Activated CD4-positive, alpha-beta T cell treated with anti-CD3 and anti-CD28 coated beads, Interleukin-2, amount 50 U/mL, for 24 hours (primary cell): ENCODE measurements around the gene ADCY1.

Source experiments
- DNase-seq, 2 donors: peaks; one replicate each; pipeline ENCODE4 v3.0.0-alpha.2; 2020; ENCODE audit warnings: low read depth in 1 of 2, low spot score in 1 of 2

Gene ADCY1

DNA sequence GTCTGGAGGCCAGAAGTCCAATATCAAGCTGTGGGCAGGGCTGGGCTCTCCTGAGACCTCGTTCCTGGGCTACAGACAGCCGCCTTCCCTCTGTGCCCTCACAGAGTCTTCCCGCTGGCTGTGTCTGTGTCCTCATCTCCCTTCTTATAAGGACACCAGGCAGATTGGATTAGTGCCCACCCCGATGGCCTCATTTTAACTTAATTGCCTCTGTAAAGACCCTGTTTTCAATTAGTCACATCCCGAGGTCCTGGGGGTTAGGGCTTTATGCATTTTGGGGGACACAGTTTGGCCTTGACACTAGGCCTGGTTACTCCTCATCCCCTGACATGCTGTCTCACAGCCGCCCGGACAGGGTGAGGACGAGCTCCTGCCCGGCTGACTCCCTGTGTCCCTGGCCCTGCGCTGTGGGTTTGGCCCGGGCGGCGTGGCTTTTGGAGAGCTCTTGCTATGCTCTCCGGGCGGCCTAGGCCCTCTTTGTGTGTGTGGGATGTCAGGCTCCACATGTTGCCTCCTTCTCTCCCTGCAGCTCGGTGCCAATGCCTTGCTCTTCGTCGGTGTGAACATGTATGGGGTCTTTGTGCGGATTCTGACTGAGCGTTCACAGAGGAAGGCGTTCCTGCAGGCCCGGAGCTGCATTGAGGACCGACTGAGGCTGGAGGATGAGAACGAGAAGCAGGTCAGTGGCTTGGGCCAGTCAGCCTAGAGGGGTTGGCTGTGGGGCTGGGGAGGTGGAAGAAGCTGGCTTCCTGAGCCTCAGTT, 18.2 kb downstream of the ADCY1 start:
- no peak for DNase-seq

DNA sequence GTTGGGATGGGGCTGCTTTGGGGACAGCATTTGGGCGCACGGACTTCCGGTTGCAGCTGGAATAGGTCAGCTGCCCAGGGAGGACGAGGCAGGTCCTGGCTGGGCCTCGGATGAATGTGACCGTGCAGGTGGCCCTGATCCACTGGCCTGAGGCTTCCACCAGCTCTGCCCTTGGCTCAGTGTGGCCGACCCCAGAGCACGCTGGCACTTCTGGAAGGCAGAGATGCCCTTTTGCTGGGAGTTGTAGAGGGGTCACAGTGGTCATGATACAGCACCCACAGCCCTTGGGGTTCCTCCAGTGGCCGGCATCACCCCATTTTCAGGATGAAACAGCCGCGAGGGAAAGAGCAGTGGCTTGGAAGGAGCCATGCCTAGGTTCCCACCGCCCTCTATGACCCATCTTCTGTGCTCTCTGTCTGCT, 19.0 kb downstream of the ADCY1 start:
- DNase-seq: no peak

DNA sequence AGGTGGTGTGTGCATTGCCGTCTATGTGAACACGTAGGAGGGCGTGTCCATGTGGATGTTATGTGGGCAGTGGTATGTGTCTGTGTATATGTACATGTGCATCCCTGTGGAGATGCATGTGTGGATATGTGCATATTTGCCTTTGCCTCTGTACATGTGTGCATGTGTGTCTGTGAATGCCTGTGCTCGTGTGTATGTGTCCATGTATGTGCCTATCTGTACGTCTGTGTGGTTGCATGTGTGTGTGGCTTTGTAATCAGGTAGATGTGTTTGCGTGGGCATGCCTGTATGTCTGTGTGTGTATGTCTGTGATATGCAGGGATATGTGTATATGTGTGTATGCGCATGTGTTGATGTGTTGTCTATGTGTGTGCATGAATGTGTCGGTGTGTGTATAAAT, 19.7 kb downstream of the ADCY1 start:
- no peak for DNase-seq

DNA sequence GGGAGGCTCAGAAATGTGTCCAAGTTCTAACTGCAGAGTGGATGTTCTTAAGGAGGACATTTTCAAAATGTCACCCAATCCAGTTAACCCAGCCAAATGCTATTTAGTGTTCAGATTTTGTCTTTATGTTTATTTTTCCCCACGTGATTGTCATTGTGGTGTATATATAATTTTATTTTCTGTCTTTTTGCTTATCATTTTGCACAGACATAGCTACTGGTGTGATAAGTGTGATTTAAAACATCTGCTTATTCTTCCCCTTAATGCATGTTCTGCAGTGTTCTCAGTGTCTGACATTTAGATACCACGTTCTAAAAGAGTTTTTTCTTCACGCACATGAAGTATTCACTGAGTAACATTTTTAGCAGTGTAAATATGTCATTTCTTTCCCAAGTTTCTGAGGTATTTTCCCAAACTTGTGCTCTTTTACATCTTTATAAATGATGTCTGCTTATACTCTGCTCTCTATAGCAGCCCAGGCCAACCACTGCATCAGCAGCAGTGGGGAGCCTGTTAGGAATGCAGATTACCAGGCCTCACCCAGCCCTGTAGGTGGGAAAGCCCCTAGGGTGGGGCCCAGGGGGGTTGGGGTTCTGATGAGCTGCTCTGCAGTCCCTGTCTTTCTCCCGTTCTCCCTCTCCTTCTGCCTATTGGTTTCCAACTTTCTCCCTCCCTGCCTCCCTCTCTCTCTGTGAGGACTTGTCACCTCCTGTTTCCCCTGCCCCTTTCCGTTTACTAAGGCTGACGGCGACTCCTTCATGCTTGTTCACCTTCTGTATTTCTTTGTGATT, 20.8 kb downstream of the ADCY1 start:
- no peak for DNase-seq

DNA sequence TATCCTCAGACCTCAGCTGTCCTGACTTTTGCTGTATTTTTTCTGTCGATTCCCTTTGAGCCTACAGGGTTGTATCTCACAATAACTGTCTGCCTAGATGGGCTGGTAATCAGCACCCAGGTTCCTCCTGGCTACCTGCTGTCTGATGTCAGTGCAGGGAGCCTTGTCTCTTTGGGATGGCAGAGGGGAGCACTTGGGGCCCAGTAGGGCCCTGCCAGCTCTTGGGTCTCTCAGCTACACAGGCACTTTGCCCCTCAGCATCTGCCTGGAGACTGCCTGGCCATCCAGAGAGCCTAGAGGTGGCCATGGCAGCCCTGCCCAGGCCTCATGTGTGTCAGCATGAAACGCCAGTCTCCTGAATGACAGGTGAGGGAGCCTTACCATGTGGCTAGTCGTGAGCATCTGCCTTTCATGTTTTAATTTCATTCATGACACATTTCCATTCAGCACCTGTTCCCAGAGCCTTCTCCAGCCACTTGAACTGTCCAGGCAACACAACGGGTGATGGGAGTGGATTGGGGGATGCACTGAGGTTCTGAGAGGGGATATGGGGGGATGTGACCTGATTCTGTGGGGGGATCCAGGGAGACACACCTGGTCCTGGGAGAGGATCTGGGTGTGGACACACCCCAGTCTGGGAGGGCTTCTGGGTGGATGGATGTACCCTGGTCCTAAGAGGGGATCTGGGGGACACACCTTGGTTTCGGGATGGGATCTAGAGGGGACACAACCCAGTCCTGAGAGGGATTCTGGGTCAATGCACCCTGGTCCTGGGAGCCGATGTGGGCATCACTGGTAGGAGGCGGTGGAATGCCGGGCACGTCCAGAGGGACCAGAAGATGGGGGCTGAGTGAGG, 21.9 kb downstream of the ADCY1 start:
- DNase-seq: no peak

DNA sequence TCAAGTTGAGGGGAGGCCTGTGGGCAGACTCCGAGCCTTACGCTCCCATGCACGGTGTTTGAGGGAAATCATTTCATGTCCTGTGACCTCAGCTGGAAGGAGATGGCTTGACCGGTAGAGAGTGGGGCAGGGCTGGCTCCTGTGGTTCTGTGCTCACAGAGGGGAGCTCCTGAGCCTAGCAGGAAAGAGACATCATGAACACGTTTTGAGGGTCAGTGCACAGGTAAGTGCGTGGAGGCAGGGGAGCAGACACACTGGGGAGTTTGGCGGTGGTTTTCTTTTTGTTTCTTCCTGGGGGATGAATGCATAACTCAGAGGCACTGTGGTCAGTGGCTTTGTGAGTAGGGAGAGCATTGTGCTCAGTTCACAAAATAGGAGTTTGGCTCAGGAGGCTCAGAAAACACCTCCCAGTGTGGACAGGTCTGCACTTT, 22.5 kb downstream of the ADCY1 start:
- no peak for DNase-seq

DNA sequence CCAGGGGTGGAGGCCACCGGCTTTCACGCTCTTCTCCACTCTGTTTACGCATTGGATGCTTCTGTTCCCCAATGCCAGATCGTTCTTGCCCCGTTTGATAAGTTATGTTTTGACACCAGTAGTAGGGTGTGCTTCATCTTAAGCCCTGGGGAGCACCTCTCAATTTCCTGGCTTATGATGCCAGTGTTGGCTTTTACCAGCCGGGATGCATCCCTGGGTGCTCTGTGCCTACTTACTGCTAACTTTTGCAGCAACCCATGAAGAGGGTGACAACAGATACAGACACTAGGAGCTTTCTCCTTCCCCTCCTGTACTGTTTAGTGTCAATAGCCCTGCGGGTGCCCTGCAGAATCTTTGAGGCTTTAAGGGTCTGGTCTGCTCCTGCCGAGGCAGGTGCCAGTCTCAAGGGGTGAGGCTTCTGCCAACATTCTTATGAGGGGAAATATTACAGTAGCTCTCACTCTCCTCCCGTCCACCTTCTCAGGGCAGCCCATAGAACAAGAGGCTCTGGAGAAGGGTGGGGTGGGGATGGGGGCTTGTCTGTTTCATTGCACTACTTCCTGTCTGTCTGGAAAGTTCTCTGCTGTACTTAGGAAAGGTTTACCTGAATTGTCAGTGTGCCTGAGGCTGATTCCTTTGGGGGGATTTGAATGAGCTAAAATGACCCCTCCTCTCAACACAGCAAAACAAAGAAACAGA, 23.3 kb downstream of the ADCY1 start:
- no peak for DNase-seq

DNA sequence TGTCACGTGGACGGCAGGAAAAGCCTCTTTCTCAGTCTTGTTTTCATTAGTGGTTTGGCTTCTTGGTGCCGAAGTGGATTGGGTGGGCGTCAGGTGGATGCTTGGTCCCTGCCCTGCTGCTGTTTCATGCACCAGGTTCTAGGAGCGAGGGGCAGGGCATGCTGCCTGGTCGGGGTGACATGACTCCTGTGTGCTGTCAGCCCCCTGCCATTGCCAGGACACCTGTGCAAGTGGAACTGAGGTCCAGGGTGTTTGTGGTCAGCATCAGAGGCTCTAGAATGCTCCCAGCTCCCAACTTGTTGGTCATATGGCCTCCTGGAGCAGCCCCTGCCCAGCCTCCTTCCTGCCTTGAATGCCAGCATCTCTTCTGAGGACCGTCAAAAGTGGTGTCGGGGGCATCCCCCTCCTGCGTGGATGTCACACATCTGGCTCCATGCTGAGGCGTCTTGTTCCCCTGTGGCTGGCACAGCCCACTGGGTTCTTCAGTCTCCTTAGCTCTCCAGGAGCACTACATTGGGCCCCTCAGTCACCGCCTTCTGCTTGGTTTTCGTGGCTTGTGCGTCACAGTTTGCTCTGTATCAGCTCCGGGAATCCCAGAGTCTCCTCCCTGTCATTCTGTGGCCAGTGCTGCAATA, 24.8 kb downstream of the ADCY1 start:
- no peak for DNase-seq

DNA sequence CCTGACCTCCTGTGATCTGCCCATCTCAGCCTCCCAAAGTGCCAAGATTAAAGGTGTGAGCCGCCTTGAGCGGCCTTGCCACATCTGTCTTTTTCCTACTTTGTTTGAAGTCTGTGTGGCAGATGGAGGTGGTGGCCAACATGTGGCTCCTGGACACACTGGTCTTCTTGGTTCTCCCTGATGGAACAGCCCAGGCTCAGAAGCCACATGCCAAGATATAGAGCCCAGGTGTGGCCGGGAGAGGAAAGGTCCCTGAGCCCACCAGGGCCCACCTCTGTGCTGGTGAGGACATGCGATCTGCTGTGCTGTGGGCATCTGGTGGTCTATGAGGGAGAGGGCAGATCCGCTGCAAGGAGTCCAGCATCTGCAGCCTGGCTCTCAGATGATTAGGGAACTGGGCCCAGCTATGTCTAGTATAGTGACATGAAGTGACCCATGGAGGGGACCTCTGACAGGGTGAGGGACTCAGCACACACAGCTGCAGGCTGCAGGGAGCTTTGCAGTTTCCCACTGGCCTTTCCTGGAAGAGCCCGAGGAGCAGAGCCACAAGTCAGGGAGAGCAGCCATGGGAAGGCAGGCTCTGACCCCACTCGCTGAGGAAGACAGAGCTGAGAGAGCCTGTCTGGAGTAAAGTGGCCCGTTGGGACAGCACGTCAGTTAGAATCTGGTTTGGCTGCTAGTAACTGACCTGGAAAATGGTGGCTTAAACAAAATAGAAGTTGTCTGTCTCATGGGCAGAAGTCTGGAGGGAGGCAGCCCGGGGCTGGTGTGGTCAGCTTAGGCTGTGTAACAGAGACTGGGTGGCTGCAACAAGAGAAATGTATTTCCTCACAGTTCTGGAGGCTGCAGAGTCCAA, 25.9 kb downstream of the ADCY1 start:
- no peak for DNase-seq

DNA sequence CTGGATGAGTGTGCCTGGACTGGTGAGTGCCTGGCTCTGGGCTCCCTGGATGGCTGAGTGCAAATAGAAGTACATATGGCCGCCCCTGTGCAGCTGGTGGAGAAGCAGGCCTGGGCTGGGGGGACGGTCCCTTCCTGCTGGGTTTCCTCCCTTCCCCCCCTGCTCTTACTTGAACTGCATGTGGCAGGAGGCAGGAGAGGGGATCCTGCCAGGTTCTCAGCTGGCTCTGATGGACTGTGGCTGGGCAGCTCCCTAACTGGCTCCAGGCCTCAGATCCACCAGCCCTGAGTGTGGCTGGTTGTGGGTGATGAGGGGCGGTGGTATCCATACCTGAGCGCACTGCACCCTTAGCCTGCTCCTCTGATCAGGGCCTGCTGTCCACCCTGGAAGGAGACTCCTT, 26.9 kb downstream of the ADCY1 start:
- DNase-seq: no peak

DNA sequence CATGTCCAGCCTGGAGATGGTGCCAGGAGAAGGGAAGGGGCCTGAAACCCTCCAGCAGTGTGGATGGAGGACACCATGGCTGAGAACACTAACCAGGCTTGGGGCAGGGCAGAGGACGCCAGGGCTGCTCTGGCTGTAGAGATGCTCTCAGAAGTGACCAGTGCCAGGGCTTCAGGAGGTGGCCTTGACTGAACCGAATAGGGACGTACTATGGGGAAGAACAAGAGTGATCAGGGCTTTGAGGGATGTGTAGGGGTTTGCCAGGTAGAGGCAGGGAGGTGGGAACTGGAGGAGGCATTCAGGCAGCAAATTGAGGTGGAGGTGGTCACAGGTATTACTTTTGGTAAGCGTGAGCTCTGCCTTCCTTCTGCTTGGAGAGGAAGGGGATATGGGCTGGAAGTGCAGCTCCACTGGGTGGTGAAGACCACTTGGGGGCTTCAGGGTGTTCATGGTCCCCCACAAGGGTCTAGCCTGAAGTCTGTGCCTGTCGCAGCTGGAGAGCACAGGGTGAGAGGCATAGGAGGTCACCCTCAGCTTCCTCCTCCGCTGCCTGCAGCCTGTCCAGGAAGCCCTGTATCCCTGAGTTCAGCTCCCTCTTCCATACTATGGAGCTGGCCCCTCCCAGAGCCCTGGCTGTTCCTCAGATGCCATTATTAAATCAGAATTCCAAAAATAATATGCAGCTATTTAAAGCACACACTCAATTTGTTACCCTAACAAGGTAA, 27.8 kb downstream of the ADCY1 start:
- DNase-seq: no peak

DNA sequence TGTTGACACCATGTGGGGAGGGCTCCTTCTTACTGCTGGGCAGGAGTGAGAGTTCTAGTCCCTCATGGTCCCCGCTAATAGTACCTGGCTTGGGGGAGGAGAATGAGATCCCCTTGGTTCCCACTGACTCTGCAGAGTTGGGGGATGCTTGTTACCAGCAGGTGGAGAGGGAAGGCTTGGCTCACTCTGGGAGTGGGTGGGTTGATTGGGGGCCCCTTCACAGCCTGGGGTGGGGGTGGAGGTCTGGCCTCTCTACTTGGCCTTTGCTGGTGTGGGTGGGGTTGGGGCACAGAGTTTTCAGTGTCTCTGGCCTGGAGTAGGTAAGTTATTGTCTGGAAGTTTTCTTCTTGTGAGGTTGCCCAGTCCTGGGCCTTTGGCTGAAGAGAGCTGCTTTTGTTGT, 31.9 kb downstream of the ADCY1 start:
- DNase-seq: no peak

DNA sequence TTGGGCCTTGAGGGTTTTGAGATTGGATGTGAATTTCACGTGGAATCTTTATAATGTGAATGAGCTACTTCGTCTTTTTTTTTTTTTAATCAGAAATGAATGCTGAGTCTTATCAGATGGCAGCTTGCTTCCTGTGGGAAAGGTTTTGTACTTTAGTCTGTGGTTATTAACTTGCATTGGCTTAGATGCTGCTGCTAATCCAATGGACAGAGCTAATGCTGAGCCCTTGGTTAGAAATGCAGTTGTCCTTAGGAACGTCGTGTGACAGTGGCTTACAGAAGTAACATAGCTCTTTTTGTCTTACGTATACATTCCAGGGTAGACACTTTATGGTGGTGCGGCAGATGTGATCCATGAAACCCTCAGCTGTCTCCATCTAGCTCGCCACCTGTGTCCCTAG, 32.8 kb downstream of the ADCY1 start:
- DNase-seq: no peak

DNA sequence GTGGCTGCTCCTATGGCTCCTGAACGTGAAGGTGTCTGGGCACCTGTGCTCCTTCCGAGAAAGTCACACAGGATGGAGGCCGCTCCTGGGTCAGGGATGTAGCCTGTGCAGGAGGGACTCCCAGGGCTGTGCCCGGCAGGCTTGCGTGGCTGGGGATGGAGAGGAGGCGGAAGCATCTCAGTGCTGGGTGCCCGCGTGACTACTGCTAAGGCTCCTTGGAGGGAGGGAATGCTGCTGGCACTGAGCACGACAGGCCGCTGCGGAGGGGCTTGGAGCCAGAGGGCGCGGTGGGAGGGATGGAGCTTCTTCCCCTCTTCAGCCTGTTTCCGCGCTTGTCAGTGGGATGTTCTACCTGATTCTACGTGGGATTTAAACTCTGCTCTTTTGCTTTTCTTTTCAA, 35.0 kb downstream of the ADCY1 start:
- no peak for DNase-seq

DNA sequence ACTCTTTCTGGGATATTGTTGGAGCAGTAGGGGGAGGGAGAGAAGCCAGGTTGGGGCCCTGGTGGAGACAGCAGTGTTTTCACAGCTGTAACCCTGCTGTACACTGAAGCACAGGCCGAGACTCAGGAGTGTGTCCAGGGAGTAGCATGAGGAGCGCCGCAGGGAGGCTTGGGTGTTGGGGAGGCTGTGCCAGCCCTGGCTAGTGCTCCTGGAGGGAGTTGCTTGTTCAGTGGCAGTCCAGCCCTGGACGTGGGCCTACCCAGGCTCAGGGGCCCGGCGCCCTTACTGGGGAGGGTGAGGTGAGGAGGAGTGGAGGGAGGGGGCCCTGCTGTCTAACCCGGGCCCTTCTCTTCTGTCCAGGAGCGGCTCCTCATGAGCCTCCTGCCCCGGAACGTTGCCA, 35.9 kb downstream of the ADCY1 start:
- no peak for DNase-seq

DNA sequence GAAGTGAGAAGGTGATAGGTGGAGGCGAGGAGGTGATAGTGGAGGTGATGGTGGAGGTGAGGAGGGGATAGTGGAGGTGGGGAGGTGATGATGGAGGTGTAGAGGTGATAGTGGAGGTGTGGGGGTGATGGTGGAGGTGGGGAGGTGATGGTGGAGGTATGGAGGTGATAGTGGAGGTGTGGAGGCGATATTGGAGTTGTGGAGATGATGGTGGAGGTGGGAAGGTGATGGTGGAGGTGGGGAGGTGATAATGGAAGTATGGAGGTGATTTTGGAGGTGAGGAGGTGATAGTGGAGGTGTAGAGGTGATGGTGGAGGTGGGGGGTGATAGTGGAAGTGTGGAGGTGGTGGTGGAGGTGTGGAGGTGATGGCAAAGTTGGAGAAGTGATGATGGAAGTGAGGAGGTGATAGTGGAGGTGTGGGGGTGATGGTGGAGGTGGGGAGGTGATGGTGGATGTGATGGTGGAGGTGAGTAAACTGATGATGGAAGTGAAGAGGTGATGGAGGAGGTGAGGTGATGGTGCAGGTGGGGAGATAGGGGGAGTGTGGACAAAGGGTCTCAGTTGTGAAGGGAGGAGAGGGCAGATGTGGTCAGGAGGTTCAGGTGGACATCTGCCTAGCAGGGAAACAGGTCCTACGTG, 36.6 kb downstream of the ADCY1 start:
- DNase-seq: no peak

DNA sequence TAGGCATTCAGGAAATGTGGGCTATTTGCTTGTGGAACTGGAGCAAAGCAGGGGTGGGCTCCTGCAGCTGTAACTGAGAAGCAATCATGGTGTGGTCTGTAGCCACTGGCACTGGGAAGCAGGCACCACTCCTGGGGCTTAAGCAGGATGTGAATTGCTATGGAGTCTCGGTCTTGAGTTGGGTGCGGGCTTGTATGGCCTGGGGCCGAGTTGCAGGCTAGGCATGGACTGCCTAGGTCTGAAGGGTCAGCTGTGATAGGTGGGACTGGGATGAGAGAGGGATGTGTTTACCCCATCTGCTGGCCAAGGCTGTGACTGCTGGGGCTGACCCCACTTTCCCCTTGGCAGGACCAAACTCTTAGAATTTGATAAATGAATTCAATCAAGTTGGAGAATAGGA, 43.0 kb downstream of the ADCY1 start:
- DNase-seq: no peak

DNA sequence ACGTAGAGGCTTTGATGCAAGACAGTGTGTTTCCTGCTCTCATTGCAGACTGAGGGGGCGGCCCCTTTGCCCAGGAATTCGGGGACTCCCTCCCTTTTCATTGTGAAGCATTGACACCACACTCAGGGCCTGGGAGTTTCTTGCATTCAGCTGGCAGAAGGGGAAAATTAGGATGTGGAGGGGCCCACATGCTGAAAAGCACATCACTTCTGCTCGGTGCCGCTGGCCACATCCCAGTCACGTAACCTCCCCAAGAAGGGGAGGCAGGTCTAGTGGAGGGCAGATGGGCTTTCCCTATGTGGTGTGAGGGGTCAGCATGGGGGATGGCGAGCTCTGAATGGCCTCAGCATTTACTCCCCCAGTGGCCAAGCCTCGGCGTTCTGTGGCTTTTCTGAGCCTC, 47.9 kb downstream of the ADCY1 start:
- no peak for DNase-seq

DNA sequence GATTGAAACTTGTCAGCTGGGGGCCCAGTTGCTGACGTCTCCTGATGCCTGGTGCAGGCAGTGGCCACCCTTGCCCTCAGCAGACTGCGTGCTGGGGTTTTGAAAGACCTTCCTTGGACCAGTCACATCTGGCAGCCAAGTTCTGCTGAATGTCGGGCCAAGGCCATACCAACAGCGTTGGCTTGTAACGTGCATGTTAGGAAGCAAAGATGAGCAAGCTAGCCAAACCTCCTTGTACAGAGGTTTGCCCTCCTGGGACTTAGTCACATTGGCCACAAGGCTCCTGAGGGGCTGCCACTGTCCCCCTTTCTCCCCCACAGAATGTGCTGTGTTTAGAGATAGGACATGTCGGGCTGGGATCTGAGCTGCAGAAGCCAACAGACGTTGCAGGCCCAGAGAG, 49.0 kb downstream of the ADCY1 start:
- DNase-seq: no peak
